Esophagus squamous epithelium (tissue), 4 donors: ENCODE measurements around the gene GIGYF2.

Experiments used
- POLR2A ChIP-seq, 4 donors: fragments of 450-650 bp; IDR thresholded peaks; one replicate each; pipeline ENCODE4 v1.6.1; 2017; ENCODE audit warnings: antibody characterized with exemption in 4 of 4, mild to moderate bottlenecking in 4 of 4, moderate library complexity in 3 of 4
- TF ChIP-seq, protein P1 (sequence below), 6 experiments: fragments of 450-650 bp in 4 of 6; fragments of 200-600 bp in 2 of 6; sonication (generic) in 2 of 6; IDR thresholded peaks; one replicate each; pipeline ENCODE4 v1.5.1; 2016 to 2019; ENCODE audit warnings: antibody characterized with exemption in 6 of 6, mild to moderate bottlenecking in 4 of 6, moderate library complexity in 4 of 6

DNA sequence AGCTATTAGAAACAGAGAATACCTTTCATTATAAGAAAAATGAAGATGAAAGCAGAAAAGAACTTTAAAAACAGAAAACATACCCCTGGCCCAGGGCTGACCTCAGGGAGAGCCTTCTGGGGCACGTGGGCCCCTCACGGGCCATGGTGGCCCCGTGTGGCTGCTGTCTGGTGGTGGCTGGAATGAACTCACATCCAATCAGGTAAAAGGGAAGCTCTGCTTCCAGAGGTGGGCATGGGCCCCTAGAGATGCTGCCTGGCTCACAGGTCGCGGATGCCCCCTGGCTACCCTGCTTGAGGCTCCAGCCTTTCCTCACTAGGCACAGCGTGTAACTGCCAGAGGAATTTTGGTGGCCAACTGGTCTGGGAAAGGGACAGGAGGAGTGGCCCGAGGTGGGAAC is 189.5 kb downstream of the GIGYF2 start:
- TF ChIP-seq, protein P1, sequence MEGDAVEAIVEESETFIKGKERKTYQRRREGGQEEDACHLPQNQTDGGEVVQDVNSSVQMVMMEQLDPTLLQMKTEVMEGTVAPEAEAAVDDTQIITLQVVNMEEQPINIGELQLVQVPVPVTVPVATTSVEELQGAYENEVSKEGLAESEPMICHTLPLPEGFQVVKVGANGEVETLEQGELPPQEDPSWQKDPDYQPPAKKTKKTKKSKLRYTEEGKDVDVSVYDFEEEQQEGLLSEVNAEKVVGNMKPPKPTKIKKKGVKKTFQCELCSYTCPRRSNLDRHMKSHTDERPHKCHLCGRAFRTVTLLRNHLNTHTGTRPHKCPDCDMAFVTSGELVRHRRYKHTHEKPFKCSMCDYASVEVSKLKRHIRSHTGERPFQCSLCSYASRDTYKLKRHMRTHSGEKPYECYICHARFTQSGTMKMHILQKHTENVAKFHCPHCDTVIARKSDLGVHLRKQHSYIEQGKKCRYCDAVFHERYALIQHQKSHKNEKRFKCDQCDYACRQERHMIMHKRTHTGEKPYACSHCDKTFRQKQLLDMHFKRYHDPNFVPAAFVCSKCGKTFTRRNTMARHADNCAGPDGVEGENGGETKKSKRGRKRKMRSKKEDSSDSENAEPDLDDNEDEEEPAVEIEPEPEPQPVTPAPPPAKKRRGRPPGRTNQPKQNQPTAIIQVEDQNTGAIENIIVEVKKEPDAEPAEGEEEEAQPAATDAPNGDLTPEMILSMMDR (IDR thresholded peaks at IDR 0.05), result no peak
- no peak for TF ChIP-seq POLR2A (IDR thresholded peaks at IDR 0.05)
